LNCAP (cell line): Measurements from ENCODE around the gene CACNA1B.

Experiments
- TF ChIP-seq, protein P1 (sequence below): fragments of 450-650 bp; IDR thresholded peaks from 2 replicates; pipeline ENCODE4 v1.5.1; 2017; ENCODE audit warnings: mild to moderate bottlenecking

The CACNA1B gene

DNA sequence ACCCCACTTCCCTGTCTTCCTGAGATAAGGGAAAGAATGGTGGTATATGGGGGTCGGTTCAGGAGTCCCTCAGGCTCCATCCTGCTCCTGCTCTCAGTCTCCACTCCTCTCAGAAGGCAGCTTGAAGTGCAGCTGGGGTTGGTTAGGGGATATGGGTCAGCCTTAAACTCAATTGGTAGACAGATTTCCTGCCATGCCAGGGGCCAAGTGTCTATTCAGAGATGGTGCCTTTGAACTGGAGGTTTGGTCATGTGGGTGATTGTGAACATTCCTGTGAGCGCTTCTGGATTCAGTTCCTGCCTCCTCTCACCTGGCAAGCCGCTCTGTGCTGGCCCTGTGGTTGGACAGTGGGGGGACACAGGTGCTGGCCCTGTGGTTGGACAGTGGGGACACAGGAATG is 35.1 kb downstream of the CACNA1B start:
- TF ChIP-seq, protein P1, sequence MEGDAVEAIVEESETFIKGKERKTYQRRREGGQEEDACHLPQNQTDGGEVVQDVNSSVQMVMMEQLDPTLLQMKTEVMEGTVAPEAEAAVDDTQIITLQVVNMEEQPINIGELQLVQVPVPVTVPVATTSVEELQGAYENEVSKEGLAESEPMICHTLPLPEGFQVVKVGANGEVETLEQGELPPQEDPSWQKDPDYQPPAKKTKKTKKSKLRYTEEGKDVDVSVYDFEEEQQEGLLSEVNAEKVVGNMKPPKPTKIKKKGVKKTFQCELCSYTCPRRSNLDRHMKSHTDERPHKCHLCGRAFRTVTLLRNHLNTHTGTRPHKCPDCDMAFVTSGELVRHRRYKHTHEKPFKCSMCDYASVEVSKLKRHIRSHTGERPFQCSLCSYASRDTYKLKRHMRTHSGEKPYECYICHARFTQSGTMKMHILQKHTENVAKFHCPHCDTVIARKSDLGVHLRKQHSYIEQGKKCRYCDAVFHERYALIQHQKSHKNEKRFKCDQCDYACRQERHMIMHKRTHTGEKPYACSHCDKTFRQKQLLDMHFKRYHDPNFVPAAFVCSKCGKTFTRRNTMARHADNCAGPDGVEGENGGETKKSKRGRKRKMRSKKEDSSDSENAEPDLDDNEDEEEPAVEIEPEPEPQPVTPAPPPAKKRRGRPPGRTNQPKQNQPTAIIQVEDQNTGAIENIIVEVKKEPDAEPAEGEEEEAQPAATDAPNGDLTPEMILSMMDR, result no peak

DNA sequence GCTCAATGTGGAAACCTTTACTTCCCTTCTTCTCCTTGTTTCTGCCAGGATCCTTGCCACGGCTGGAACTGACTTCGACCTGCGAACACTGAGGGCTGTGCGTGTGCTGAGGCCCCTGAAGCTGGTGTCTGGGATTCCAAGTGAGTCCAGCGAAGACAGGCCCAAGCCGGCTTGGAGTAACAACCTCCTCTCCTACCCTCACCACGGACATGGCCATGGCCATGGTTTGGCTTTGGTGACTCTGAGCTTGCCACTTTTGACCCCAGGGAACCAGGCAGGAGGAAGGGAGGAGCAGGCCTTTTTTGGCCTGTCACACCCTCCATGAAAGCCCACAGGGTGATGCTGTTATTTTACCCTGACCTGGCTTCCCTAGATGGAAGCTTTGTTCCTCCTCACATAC is 35.5 kb downstream of the CACNA1B start:
- TF ChIP-seq, protein P1, result no peak

DNA sequence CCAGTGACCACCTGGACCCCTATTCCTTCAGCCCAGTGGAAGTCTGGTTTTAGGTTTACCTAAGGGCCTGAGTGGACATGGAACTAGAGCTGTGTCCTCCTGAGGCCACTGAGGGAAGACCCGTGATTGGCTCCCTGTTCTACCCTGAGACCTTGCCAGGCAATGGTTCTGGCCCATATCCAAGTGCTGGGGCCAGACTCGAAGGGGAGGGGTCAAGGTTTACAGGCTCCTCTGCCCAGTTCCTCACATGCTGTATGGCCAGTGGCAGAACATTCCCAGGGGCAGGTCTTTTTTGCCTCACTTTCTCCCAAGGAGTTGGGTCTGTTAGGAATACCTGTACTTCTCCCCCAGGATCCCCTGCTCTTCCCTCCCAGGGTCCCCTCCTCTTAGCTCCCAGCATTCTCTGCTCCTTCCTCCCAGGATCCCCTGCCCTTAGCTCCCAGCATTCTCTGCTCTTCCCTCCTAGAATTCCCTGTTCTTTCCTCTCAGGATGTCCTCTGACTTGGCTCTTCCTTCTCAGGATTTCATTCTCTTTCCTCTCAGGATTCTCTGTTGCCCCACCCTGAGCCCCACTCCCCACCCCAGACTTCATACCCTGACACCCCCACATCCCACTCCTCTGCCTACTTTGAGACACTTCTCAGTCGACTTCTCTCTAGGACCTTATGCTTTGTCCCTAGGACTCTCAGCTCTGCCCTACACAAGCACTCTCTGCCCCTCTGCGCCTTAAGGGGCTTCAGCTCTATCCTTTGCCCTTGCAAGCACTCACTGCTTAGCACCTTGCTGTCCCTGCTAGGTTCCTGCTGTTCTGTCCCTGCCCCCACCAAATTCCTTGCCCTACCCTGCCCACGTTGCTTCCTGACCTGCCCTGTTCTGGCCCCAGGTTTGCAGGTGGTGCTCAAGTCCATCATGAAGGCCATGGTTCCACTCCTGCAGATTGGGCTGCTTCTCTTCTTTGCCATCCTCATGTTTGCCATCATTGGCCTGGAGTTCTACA is 36.5 kb downstream of the CACNA1B start:
- TF ChIP-seq, protein P1, result no peak

DNA sequence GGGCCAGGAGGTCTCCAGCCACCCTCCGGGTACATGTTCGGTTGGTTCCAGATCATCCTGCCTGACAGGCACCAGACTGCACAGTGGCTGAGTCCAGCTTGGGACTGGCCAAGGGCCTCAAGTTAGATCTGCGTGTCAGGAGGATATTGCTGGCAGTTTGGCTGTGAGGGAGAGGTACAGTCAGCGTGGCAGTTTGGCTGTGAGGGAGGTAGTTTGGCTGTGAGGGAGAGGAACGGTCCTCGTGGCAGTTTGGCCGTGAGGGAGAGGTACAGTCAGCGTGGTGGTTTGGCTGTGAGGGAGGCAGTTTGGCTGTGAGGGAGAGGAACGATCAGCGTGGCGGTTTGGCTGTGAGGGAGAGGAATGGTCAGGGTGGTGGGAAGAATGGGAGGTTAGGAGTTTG is 39.0 kb downstream of the CACNA1B start:
- TF ChIP-seq, protein P1, result no peak

DNA sequence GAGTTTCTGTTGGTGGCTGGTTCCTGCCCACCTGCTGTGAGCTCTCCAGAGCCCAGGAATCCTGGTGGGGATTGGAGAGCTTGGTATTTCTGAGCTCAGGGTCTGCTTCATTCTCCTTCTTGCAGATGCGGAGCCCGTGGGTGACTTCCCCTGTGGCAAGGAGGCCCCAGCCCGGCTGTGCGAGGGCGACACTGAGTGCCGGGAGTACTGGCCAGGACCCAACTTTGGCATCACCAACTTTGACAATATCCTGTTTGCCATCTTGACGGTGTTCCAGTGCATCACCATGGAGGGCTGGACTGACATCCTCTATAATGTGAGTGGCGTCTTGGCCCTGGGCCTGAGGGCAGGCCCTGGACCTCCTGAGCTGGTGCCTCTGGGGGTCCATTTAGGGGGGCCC is 39.5 kb downstream of the CACNA1B start:
- TF ChIP-seq, protein P1, result no peak

DNA sequence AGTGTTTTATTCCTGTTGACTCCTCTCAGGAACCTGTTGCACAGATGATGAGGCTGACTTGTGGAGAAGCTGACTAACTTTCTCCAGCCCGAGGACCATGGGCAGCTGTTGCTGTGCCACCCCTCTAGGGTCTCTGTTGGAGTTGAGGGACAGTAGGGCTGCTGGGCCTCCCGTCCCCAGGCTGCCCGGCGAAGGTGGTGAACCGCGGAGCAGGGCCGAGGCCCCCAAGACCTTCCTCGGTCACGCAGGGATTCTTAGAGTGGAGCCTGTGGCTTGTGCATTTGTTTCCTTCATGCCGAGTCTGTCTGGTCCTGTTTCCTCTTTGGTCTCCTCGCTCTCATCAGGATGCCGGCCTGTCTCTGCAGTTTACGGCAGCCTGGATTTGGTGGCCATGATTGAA is 40.2 kb downstream of the CACNA1B start:
- TF ChIP-seq, protein P1, result no peak

DNA sequence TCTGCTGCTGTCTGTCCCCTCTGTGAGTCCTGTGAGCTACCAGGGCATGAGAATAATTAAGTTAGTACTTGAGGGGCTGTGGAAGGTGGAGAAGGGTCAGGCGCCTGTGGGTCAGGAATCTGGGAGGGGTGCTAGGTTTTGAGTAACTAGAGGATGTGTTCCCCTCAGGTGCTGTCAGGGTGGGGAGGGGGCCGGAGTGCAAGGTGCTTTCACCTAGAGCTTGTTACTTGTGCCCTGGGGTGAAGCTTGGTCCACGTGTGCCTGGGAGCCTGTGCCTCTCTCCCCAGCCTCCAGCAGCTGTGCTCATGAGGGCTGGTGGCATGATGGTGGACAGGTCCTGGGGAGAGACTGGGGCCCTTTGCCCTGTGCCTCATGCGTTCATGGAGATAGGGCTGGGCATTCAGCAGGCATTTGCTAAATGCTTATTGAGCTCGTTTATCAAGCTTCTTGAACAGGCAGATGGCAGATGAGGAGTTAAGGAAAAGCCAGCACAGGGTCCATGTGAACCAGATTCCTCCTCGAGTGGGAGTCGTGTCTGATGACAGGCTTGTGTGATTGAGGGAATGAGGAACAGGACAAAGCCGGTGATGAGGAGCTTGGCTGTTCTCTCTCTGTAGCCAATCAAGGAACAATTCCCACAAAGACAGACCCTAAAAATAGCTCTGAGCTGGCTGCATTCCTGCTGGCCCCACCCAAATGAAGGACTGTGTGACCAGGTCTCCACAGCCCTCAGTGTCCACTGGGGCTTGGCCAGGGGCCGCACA is 40.9 kb downstream of the CACNA1B start:
- TF ChIP-seq, protein P1, result no peak
